ENCODE results near the gene MKNK1.

Gene MKNK1

DNA sequence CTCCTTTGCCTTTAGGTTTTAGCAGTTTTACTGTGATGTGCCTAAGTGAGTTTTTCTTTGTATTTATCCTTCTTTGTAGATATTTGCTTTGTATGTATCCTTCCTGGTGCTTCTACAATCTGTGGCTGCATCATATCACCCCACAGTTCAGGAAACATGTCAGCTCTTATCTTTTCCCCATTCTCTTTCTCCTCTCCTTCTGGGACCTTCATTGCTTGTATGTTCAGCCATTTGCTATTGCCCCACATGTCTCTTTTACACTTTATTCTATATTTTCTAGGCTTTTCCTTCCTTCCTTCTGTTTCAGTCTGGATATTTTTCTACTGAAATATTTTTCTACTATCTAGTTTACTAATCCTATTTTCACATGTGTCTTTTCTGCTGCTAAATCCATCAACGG lies 67.5 kb downstream of the MKNK1 start:
- DNase-seq = no peak

GRCh38 chr1:46535063-46535462 lies 69.0 kb downstream of the MKNK1 start:
- peak; percentile 37 for DNase-seq

DNA sequence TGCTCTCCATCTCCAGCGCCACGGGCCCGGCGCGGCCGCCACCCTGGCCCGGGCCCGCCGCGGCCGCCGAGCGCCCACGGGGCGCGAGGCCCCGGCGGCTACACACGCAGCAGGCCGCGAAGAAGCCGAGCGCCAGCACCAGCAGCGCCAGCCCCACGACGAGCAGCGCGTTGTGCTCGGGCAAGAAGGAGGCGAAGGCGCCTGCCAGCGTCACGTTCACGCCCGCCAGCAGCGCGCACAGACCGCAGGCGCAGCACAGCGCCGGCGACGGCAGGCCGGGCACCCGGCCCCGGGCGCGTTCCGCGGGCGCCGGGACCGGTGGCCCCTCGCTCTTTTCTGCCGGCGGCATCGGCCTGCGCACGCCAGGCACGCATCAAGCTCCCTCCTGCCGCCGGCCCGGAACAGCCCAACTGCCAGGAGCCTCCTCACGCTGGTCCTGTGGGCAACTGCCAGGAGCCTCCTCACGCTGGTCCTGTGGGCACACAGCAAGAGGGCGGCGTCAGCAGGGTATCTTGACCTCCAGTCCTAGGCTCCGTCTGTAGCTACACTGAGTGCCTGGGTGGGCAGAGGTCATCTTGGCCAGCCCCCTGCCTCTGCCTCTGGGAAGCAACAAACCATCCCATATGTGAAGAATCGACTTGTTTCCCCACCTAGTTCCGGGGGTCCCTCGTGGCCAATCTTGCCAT lies 70.7 kb downstream of the MKNK1 start:
- DNase-seq = peak; percentile 35

- peak; percentile 58 for DNase-seq
Measured at GRCh38 chr1:46532498-46533178, 71.4 kb downstream of the MKNK1 start.

GRCh38 chr1:46532095-46532494 lies 72.0 kb downstream of the MKNK1 start:
- no peak for DNase-seq

GRCh38 chr1:46530791-46531409 lies 73.2 kb downstream of the MKNK1 start:
- no peak for DNase-seq

DNA sequence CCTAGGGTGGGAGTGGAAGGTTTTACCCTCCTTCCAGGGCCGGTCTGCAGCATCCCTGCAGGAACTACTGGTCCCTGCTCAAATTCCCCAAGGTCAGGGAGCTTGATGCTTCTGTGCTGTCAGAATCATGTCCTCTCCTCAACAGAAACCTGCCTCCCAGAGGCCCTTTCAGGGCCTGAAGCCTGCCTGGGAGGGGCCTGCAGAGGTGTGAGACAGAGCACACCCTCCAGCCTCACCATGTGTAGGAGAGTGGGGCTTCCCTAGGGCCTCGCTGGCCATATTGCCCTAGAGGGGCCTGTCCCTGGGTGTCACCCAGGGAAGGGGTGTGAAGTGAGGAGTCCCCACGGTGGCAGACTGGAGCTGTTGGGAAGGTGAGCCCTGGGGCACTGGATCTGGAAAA lies 73.8 kb downstream of the MKNK1 start:
- DNase-seq = no peak

DNA sequence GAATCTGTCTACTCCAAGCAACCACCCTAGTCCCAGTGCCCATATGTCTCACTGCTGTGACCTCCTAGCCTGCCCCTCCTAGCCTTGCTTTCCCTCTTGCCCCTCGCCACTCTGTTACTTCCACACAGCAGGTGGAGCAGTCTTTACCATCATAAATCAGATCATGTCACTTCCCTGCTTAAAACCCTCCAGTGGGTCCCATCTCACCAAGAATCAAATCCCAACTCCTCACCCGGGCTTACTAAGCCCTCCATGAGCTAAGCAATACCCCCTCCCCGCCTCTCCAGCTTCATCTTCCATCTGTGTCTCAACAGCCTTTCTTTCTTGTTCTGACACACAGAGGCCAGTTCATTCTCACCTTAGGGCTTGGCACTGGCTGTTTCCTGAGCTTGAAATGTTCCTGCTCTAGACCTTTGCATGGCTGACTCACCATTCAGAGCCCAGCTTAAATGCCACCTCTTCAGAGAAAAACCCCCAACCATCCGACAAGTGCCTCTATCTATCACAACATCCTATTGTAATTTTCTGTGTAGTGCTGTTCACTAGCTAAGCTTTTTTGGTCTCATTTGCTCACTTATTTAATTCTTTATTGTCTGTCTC lies 74.9 kb downstream of the MKNK1 start:
- no peak for DNase-seq

DNA sequence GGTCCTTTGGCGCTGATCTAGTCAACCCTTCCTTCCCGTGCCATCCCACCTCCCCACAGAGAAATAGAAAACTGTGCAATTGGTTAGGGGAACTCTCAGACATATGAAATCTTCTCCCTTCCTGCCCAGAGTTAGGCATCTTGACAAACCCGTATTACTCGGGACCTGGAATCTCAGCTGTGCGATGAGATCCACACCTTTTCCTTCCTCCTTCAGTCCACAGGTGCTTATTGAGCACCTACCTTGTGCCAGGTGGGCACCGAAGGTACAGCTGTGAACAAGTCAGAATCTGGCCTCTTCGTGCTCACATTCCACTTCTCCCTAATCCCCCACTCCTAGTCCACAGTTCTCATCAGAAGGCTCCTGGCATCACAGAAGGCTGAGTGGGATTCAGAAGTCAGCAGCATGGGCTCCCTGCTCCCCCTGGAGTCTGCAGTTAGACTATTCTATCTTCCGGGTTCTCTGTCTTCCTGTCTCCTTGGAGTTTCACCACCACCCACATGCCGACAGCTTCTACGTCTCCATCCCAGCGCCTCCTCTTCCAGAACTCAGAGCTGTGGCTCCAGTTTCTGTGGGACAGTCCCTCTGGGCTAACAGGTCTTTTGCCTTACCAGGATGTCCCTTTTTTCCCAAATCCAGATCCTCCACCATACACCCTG lies 75.6 kb downstream of the MKNK1 start:
- DNase-seq = peak; percentile 36

GRCh38 chr1:46527474-46528296 lies 76.4 kb downstream of the MKNK1 start:
- DNase-seq = peak; percentile 80

DNA sequence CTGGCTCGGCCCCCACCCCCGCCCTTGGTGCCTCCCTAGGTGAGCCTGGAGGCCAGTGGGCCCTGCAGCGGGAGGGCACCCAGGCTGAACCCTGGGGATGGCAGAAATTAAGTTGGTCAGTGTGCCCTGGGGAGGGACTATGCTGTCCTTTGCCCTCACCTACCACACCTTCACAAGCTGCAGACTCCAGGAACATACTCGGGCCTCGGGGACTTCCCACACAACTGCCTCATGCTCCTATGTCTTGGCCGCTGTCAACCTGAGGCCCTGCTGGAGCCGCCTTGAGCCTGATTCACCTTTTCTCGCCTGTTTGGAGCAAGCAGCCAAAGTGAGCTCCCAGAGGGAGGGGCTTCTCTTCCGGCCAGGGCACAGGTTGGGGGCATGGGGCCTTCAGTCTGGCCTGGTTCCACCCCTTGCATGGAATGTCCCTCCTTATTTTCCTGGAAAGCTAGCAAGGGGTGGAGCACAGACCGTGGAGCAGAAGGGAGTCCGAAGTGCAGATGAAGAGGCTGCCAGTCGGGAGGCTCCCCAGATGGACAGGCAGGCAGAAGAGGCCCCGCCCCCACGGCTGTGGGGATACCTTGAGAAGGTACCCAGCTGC lies 77.3 kb downstream of the MKNK1 start:
- no peak for DNase-seq

GRCh38 chr1:46526013-46526690 lies 77.9 kb downstream of the MKNK1 start:
- DNase-seq = no peak

DNA sequence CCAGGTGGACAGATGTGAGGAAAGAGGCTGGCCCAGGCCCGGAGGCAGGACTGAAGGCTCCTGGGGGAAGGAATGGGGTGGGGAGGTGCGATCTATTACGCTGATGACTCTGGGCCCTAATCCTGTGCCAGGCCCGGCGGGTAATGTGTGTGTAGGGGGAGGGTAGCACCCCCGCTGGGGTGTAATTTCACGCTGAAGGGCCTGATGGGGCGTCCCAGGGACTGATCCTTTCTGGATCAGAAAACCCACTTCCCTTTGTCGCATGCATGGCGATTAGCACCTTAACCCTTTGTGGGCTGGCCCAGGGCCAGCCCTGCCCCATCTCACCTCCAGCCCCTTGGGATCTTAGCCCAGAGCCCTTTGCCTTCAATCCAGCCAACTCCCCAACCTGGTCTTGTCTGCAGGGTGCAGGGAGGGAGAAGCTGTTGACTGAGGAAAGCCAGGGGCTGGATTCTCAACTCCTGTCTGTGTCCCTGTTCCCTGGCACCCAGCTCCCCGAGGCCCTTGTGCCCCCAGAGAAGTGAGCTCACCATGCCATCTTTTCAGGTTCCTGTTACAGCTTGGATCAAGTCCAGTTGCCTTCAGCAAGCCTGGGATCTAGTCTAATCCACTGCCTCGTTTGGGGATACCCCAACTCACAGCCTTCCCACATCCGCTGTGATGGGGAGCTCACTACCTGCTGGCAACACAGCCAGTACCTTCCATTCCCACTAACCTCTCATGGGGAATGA lies 78.7 kb downstream of the MKNK1 start:
- no peak for DNase-seq

GRCh38 chr1:46524843-46525242 lies 79.2 kb downstream of the MKNK1 start:
- DNase-seq = no peak

GRCh38 chr1:46523496-46524353 lies 80.3 kb downstream of the MKNK1 start:
- DNase-seq = no peak

- no peak for DNase-seq
Measured at GRCh38 chr1:46522969-46523320, 81.1 kb downstream of the MKNK1 start.

- peak; percentile 92 for DNase-seq
Measured at GRCh38 chr1:46522184-46522968, 81.7 kb downstream of the MKNK1 start.

- peak; percentile 22 for DNase-seq
Measured at GRCh38 chr1:46521414-46521813, 82.7 kb downstream of the MKNK1 start.

Data from inflammatory macrophage treated with lipopolysaccharide for 4 hours (primary cell).